Caco-2 (cell line): ENCODE data around the gene FGFRL1. TPM values are rescaled to one million over a fixed set of nuclear protein-coding genes. Genes with fewer than 3 reads are reported as not detected.

Source experiments
- BruUV-seq: library from RNA; stranded (reverse); fragments of 400-500 nt; replicated peaks from 2 replicates; lab custom pipeline; 2021; lab: Mats Ljungman, UMichigan
- CTCF ChIA-PET: fragments of 300-600 bp; sonication (Branson Sonifier 250); formaldehyde crosslinking; loops from one replicate; lab custom pipeline; 2022; ENCODE audit warnings: antibody characterized with exemption; lab: Charles Lee
- POLR2A ChIA-PET: fragments of 300-600 bp; sonication (Branson Sonifier 250); formaldehyde crosslinking; loops from one replicate; lab custom pipeline; 2022; ENCODE audit warnings: antibody characterized with exemption; lab: Charles Lee
- DNase-seq, 2 experiments: peaks; one replicate each; pipeline versions ENCODE4 v3.0.0 to v3.0.0-alpha.2; 2020 to 2022
- H3K27me3 ChIP-seq: replicated peaks from 2 replicates; pipeline ENCODE4 v1.6.0; 2011; ENCODE audit warnings: low read length; ENCODE audit not compliant: control insufficient read depth, insufficient read depth
- H3K36me3 ChIP-seq: 2 replicates; pipeline ENCODE4 v1.5.1; 2011; ENCODE audit warnings: low read length; ENCODE audit not compliant: control insufficient read depth, insufficient read depth
- H3K4me1 ChIP-seq: fragments of 250-450 bp; sonication (Bioruptor Pico); 2 replicates; pipeline ENCODE4 v1.5.1; 2020; ENCODE audit warnings: mild to moderate bottlenecking
- H3K4me3 ChIP-seq: 2 replicates; pipeline ENCODE4 v1.5.1; 2011; ENCODE audit warnings: low read depth, mild to moderate bottlenecking, control low read depth, low read length
- H3K9me3 ChIP-seq: fragments of 250-450 bp; sonication (Bioruptor Pico); 2 replicates; pipeline ENCODE4 v1.5.1; 2020; ENCODE audit warnings: mild to moderate bottlenecking, moderate library complexity
- H3K27ac Mint-ChIP-seq: one replicate; pipeline ENCODE4 v1.8.0; 2022; ENCODE audit warnings: mixed read lengths; ENCODE audit not compliant: unreplicated experiment
- H3K27me3 Mint-ChIP-seq: one replicate; pipeline ENCODE4 v1.8.0; 2022; ENCODE audit warnings: mixed read lengths; ENCODE audit not compliant: insufficient read depth, unreplicated experiment
- H3K36me3 Mint-ChIP-seq: one replicate; pipeline ENCODE4 v1.8.0; 2022; ENCODE audit warnings: mild to moderate bottlenecking, mixed read lengths; ENCODE audit not compliant: insufficient read depth, unreplicated experiment
- H3K4me1 Mint-ChIP-seq: one replicate; pipeline ENCODE4 v1.8.0; 2022; ENCODE audit warnings: low read depth, mixed read lengths; ENCODE audit not compliant: unreplicated experiment
- H3K4me3 Mint-ChIP-seq: one replicate; pipeline ENCODE4 v1.8.0; 2022; ENCODE audit warnings: mild to moderate bottlenecking, moderate library complexity, mixed read lengths; ENCODE audit not compliant: unreplicated experiment
- H3K9me3 Mint-ChIP-seq: one replicate; pipeline ENCODE4 v1.8.0; 2022; ENCODE audit warnings: mixed read lengths; ENCODE audit not compliant: unreplicated experiment
- intact Hi-C: fragments of 100-400 bp; cut with micrococcal nuclease; formaldehyde crosslinking; loops from one replicate; pipeline ENCODE4 v1.10.0; 2022; ENCODE audit not compliant: unreplicated experiment
- total RNA-seq: library from RNA; stranded (reverse); gene quantifications from 2 replicates; pipeline ENCODE4 v1.2.3, GENCODE V29; 2022
- TF ChIP-seq, protein P1 (sequence below), 2 experiments: fragments of 200-600 bp in 1 of 2; IDR thresholded peaks; 1 replicate in 1 of 2; 2 replicates in 1 of 2; pipeline versions ENCODE4 v1.5.1 to v1.8.0; 2011 to 2022; ENCODE audit warnings: antibody characterized with exemption in 1 of 2, control low read depth in 1 of 2, inconsistent platforms in 1 of 2, low read depth in 1 of 2, low read length in 1 of 2, mild to moderate bottlenecking in 1 of 2, moderate library complexity in 1 of 2; ENCODE audit not compliant: insufficient read depth in 1 of 2, severe bottlenecking in 1 of 2, unreplicated experiment in 1 of 2

FGFRL1 gene
- total RNA-seq, 1 experiment from 2014 or later = 26.0 TPM

DNA sequence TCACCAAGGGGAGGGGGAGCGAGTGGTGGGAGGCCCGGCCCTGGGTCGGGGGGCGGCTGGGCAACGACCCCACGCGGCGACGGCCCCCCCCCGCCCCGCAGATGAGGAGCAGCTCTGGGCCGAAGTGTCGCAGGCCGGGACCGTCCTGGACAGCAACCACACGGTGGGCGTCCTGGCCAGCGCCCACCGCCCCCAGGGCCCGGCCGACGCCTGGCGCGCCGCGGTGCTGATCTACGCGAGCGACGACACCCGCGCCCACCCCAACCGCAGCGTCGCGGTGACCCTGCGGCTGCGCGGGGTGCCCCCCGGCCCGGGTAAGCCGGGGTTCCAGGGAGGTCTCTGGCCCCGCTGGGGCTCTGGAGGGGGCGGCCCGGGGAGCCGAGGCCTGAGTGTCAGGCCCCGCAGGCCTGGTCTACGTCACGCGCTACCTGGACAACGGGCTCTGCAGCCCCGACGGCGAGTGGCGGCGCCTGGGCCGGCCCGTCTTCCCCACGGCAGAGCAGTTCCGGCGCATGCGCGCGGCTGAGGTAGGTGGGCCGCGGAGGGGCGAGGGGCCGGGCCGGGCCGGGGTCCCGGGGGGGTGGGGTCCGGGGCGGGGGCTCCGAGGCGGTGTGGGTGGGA lies 8.7 kb upstream of the FGFRL1 start:
- H3K36me3 ChIP-seq = no peaks in the 10 kb centered on the region
- H3K27me3 Mint-ChIP-seq = peaks cover 6% of the 10 kb centered on the region

DNA sequence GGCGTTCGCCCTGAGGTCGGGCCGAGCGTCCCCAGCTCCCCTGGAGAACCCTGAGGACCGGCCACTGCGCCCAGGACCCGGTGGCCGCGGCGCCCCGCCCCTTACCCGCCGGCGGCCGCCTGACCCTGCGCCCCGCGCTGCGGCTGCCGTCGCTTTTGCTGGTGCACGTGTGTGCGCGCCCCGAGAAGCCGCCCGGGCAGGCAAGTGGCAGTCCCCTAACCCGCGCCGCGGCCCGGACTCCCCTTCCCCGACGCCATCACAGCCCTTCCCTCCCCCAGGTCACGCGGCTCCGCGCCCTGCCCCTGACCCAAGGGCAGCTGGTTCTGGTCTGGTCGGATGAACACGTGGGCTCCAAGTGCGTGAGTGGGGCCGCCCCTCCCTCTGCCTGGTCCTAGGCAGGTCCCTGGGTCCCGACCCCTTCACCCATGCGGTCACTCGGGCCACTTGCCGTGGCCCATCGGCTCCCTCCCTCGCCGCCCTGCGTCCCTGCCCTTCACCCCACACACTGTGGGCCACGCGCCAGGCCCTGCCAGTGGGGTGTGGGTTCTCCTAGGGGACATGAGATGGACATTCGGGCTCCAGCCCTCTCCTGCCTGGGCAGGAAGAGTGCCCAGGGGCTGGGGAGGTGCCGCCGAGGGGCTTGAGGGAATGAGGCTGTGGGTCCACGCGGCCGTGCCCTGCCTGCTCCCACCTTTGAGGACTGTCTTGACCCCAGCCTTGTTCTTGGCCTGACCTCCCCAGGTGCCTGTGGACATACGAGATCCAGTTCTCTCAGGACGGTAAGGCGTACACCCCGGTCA lies 8.0 kb upstream of the FGFRL1 start:
- Histone ChIP-seq H3K27me3 (no peaks in the 10 kb centered on the region), H3K4me3 (no peak overlapping the region), H3K4me1 (no peaks in the 10 kb centered on the region), H3K36me3 (no peaks in the 10 kb centered on the region), H3K9me3 (peaks cover 7% of the 10 kb centered on the region; the same call in 1 of the 2 replicates)
- Mint-ChIP-seq H3K4me1 (no peaks in the 10 kb centered on the region), H3K36me3 (peaks cover 22% of the 10 kb centered on the region), H3K27me3 (peaks cover 6% of the 10 kb centered on the region), H3K27ac (no peak overlapping the region), H3K9me3 (peaks cover 10% of the 10 kb centered on the region), H3K4me3 (no peak overlapping the region)
- DNase-seq = no peak
- BruUV-seq = no TSS peak
- POLR2A ChIA-PET = no interaction called here
- intact Hi-C loops = no loop called here
- TF ChIP-seq, protein P1, sequence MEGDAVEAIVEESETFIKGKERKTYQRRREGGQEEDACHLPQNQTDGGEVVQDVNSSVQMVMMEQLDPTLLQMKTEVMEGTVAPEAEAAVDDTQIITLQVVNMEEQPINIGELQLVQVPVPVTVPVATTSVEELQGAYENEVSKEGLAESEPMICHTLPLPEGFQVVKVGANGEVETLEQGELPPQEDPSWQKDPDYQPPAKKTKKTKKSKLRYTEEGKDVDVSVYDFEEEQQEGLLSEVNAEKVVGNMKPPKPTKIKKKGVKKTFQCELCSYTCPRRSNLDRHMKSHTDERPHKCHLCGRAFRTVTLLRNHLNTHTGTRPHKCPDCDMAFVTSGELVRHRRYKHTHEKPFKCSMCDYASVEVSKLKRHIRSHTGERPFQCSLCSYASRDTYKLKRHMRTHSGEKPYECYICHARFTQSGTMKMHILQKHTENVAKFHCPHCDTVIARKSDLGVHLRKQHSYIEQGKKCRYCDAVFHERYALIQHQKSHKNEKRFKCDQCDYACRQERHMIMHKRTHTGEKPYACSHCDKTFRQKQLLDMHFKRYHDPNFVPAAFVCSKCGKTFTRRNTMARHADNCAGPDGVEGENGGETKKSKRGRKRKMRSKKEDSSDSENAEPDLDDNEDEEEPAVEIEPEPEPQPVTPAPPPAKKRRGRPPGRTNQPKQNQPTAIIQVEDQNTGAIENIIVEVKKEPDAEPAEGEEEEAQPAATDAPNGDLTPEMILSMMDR (IDR thresholded peaks at IDR 0.05; ENCODE audit: insufficient read depth in 1 of 2, low read depth in 1 of 2, low read length in 1 of 2, severe bottlenecking in 1 of 2, unreplicated experiment in 1 of 2) = no peak
- CTCF ChIA-PET = no interaction called here

More for the DNA sequence above, 8.7 kb upstream of the FGFRL1 start:
- CTCF ChIA-PET = no interaction called here
- intact Hi-C loops = no loop called here
- Histone ChIP-seq H3K4me1 (peaks cover 5% of the 10 kb centered on the region), H3K9me3 (peaks cover 7% of the 10 kb centered on the region; the same call in 1 of the 2 replicates), H3K4me3 (peak overlapping the region; percentile 4; the same call in 1 of the 2 replicates), H3K27me3 (no peaks in the 10 kb centered on the region)
- Mint-ChIP-seq H3K36me3 (peaks cover 22% of the 10 kb centered on the region), H3K27ac (no peak overlapping the region), H3K9me3 (peaks cover 10% of the 10 kb centered on the region), H3K4me3 (no peak overlapping the region), H3K4me1 (no peaks in the 10 kb centered on the region)
- BruUV-seq = no TSS peak
- TF ChIP-seq, protein P1 (IDR thresholded peaks at IDR 0.05; ENCODE audit: insufficient read depth in 1 of 2, low read depth in 1 of 2, low read length in 1 of 2, severe bottlenecking in 1 of 2, unreplicated experiment in 1 of 2) = no peak
- POLR2A ChIA-PET = no interaction called here
- DNase-seq = no peak

DNA sequence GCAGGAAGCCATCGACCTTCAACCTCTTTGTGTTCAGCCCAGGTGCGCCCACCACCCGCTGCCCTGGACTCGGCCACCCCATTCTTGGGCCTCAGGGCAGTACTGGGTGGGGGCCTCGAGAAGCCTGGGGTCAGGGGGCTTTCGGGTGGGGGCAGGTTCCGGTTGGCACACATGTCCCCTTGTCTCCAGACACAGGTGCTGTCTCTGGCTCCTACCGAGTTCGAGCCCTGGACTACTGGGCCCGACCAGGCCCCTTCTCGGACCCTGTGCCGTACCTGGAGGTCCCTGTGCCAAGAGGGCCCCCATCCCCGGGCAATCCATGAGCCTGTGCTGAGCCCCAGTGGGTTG lies 7.4 kb upstream of the FGFRL1 start:
- Histone ChIP-seq H3K9me3 (peaks cover 7% of the 10 kb centered on the region; the same call in 1 of the 2 replicates), H3K27me3 (no peaks in the 10 kb centered on the region), H3K4me3 (no peak overlapping the region), H3K4me1 (0 out of 2 replicates have a peak, but pooled peaks cover 3% of the 10 kb centered on the region), H3K36me3 (no peaks in the 10 kb centered on the region)
- CTCF ChIA-PET = no interaction called here
- H3K4me3 Mint-ChIP-seq = no peak overlapping the region
- no peak for DNase-seq
- peaks cover 7% of the 10 kb centered on the region for H3K27me3 Mint-ChIP-seq
- peaks cover 24% of the 10 kb centered on the region for H3K36me3 Mint-ChIP-seq
- POLR2A ChIA-PET = no interaction called here
- peaks cover 10% of the 10 kb centered on the region for H3K9me3 Mint-ChIP-seq
- H3K4me1 Mint-ChIP-seq = peaks cover 4% of the 10 kb centered on the region
- no peak overlapping the region for H3K27ac Mint-ChIP-seq
- TF ChIP-seq, protein P1 (IDR thresholded peaks at IDR 0.05; ENCODE audit: insufficient read depth in 1 of 2, low read depth in 1 of 2, low read length in 1 of 2, severe bottlenecking in 1 of 2, unreplicated experiment in 1 of 2) = no peak
- intact Hi-C loops = no loop called here
- BruUV-seq = no TSS peak
